WTC11 (cell line): Measurements from ENCODE around the gene RPL10A. TPM values are rescaled to one million over a fixed set of nuclear protein-coding genes. Genes with fewer than 3 reads are reported as not detected.

ENCODE experiments used
- ATAC-seq: fragments of 200-7000 bp; cut with Tn5 transposase; 2 replicates; pipeline ENCODE4 v1.10.0; 2021; ENCODE audit warnings: mild to moderate bottlenecking, moderate library complexity
- CTCF ChIA-PET: fragments of 300-600 bp; sonication (Branson Sonifier 250); formaldehyde crosslinking; loops from one replicate; lab custom pipeline; 2021; ENCODE audit warnings: antibody characterized with exemption; lab: Charles Lee
- POLR2A ChIA-PET: fragments of 350-600 bp; sonication (Branson Sonifier 250); formaldehyde crosslinking; loops from one replicate; lab custom pipeline; 2021; ENCODE audit warnings: antibody characterized with exemption; lab: Charles Lee
- DNase-seq: peaks from one replicate; pipeline ENCODE4 v3.0.0; 2021; ENCODE audit warnings: low spot score
- H3K27ac Mint-ChIP-seq: 2 replicates; pipeline ENCODE4 v1.8.0; 2021; ENCODE audit warnings: mixed read lengths
- H3K27me3 Mint-ChIP-seq: 2 replicates; pipeline ENCODE4 v1.8.0; 2021; ENCODE audit warnings: low read depth, mild to moderate bottlenecking, moderate library complexity, mixed read lengths
- H3K36me3 Mint-ChIP-seq: 2 replicates; pipeline ENCODE4 v1.8.0; 2021; ENCODE audit warnings: mixed read lengths
- H3K4me1 Mint-ChIP-seq: 2 replicates; pipeline ENCODE4 v1.8.0; 2022; ENCODE audit warnings: mixed read lengths
- H3K4me3 Mint-ChIP-seq: 2 replicates; pipeline ENCODE4 v1.8.0; 2021; ENCODE audit warnings: mild to moderate bottlenecking, moderate library complexity, mixed read lengths
- H3K9me3 Mint-ChIP-seq: 2 replicates; pipeline ENCODE4 v1.8.0; 2021; ENCODE audit warnings: mixed read lengths
- AFF4 ChIP-seq: sonication (generic); formaldehyde crosslinking; IDR thresholded peaks from 2 replicates; pipeline ENCODE4 v1.8.1; 2023; ENCODE audit warnings: mild to moderate bottlenecking, missing genetic modification reagents, borderline replicate concordance
- AR ChIP-seq: fragments of 250-450 bp; sonication (Bioruptor Pico); IDR thresholded peaks from 2 replicates; pipeline ENCODE4 v1.9.0; 2021; ENCODE audit warnings: mild to moderate bottlenecking
- CDX4 ChIP-seq: fragments of 250-450 bp; sonication (Bioruptor Pico); IDR thresholded peaks from 2 replicates; pipeline ENCODE4 v1.9.0; 2021; ENCODE audit warnings: moderate library complexity, mild to moderate bottlenecking, inconsistent platforms, borderline replicate concordance
- CREM ChIP-seq: sonication (generic); formaldehyde crosslinking; IDR thresholded peaks from 2 replicates; pipeline ENCODE4 v1.8.1; 2022; ENCODE audit warnings: mild to moderate bottlenecking, missing genetic modification reagents, moderate library complexity
- ERG ChIP-seq: fragments of 250-450 bp; sonication (Bioruptor Pico); IDR thresholded peaks from 2 replicates; pipeline ENCODE4 v1.8.0; 2021; ENCODE audit warnings: mild to moderate bottlenecking
- HMGA2 ChIP-seq: fragments of 250-450 bp; sonication (Bioruptor Pico); IDR thresholded peaks from 2 replicates; pipeline ENCODE4 v1.4.0; 2021; ENCODE audit warnings: mild to moderate bottlenecking, moderate library complexity
- RELA ChIP-seq: sonication (generic); formaldehyde crosslinking; IDR thresholded peaks from 2 replicates; pipeline ENCODE4 v1.8.1; 2022; ENCODE audit warnings: missing genetic modification reagents, mild to moderate bottlenecking, borderline replicate concordance
- STAT6 ChIP-seq: sonication (generic); formaldehyde crosslinking; conservative IDR thresholded peaks from 2 replicates; pipeline ENCODE4 v1.8.1; 2023; ENCODE audit warnings: mild to moderate bottlenecking, low read depth, missing genetic modification reagents, moderate library complexity
- USF2 ChIP-seq: sonication (generic); formaldehyde crosslinking; IDR thresholded peaks from 2 replicates; pipeline ENCODE4 v1.8.1; 2023; ENCODE audit warnings: mild to moderate bottlenecking, missing genetic modification reagents, moderate library complexity
- ZBTB43 ChIP-seq: sonication (generic); formaldehyde crosslinking; IDR thresholded peaks from 2 replicates; pipeline ENCODE4 v1.8.1; 2023; ENCODE audit warnings: mild to moderate bottlenecking, missing genetic modification reagents
- ZNF263 ChIP-seq: sonication (generic); formaldehyde crosslinking; IDR thresholded peaks from 2 replicates; pipeline ENCODE4 v1.8.1; 2022; ENCODE audit warnings: low read depth, mild to moderate bottlenecking, moderate library complexity, missing genetic modification reagents
- ZNF671 ChIP-seq: fragments of 250-450 bp; sonication (Bioruptor Pico); IDR thresholded peaks from 2 replicates; pipeline ENCODE4 v1.8.0; 2021; ENCODE audit warnings: mild to moderate bottlenecking
- ZSCAN18 ChIP-seq: fragments of 250-450 bp; sonication (Bioruptor Pico); IDR thresholded peaks from 2 replicates; pipeline ENCODE4 v2.1.2; 2022; ENCODE audit warnings: mild to moderate bottlenecking, moderate library complexity
- total RNA-seq: library from RNA; stranded (reverse); gene quantifications from 3 replicates; pipeline ENCODE4 v1.2.3, GENCODE V29; 2021

Gene RPL10A
- total RNA-seq, 1 experiment from 2014 or later, result 1,829 TPM

- POLR2A ChIA-PET, result interaction anchor here (1.0 to 1.1 kb wide), 2 partner anchors 11 to 106 kb away, joined by 3 read pairs; partner anchors contain the start of gene PPARD
- no peak for ATAC-seq
- Mint-ChIP-seq H3K9me3 (no peaks in the 10 kb centered on the region), H3K4me3 (no peak overlapping the region)
- CTCF ChIA-PET, result interaction anchor here (1.2 to 8.9 kb wide), 5 partner anchors 20 to 154 kb away, joined by 3 to 157 read pairs (median 11); partner anchors contain the start of gene PPARD
- no peak for TF ChIP-seq AFF4
- no peak for TF ChIP-seq ZSCAN18 (CRISPR knock-in tag)
- TF ChIP-seq CREM (CRISPR knock-in tag), result no peak
- no peak for TF ChIP-seq ERG
- TF ChIP-seq AR (CRISPR knock-in tag), result no peak
- no peak for TF ChIP-seq STAT6 (CRISPR knock-in tag)
- TF ChIP-seq CDX4 (CRISPR knock-in tag), result no peak
- TF ChIP-seq ZNF671, result no peak
- TF ChIP-seq ZBTB43 (CRISPR knock-in tag), result no peak
- TF ChIP-seq HMGA2 (CRISPR knock-in tag), result no peak
- no peak for TF ChIP-seq USF2 (CRISPR knock-in tag)
- no peak for TF ChIP-seq ZNF263
- no peak for TF ChIP-seq RELA (CRISPR knock-in tag)
- TF ChIP-seq, all 79 proteins: peak for 0
- H3K4me1 Mint-ChIP-seq, result peaks cover 17% of the 10 kb centered on the region
- no peak overlapping the region for H3K27ac Mint-ChIP-seq
- no peaks in the 10 kb centered on the region for H3K36me3 Mint-ChIP-seq
- H3K27me3 Mint-ChIP-seq, result peaks cover 11% of the 10 kb centered on the region; the same call in 1 of the 2 replicates
- no peak for DNase-seq
These were observed 20.0 kb upstream of the RPL10A start for GRCh38 chr6:35448191-35448590.
